ENCODE measurements around the gene ACTR3C. TPM values are rescaled to one million over a fixed set of nuclear protein-coding genes. Genes with fewer than 3 reads are reported as not detected.

The ACTR3C gene
- total RNA-seq, 1 donor from 2014 or later = 2.9 TPM

Other genes starting within 250 kb of the ACTR3C start
- 3.7 TPM for gene LRRC61, start 190 bp downstream of the ACTR3C start, total RNA-seq
- gene RARRES2, start 18.1 kb upstream of the ACTR3C start, total RNA-seq = 24.0 TPM
- 116 TPM for gene REPIN1, start 45.3 kb upstream of the ACTR3C start, total RNA-seq
- 3.6 TPM for gene ZNF775, start 55.8 kb upstream of the ACTR3C start, total RNA-seq
- 14.4 TPM for gene GIMAP8, start 127.1 kb upstream of the ACTR3C start, total RNA-seq
- gene GIMAP7, start 191.3 kb upstream of the ACTR3C start, total RNA-seq = 22.2 TPM
- 34.7 TPM for gene GIMAP4, start 243.8 kb upstream of the ACTR3C start, total RNA-seq